Endothelial cell of umbilical vein (primary cell): ENCODE measurements around the gene PMVK. TPM values are rescaled to one million over a fixed set of nuclear protein-coding genes. Genes with fewer than 3 reads are reported as not detected.

ENCODE experiments used
- BruUV-seq: library from RNA; stranded (reverse); fragments of 400-500 nt; replicated peaks from 2 replicates; lab custom pipeline; 2021; lab: Mats Ljungman, UMichigan
- CTCF ChIA-PET: fragments of 300-600, 350-600 bp; sonication (Branson Sonifier 250); formaldehyde crosslinking; loops from one replicate; lab custom pipeline; 2021; ENCODE audit warnings: antibody characterized with exemption, inconsistent platforms; lab: Charles Lee
- POLR2A ChIA-PET: fragments of 300-600, 350-600 bp; sonication (Branson Sonifier 250); formaldehyde crosslinking; loops from one replicate; lab custom pipeline; 2021; ENCODE audit warnings: antibody characterized with exemption, inconsistent platforms; lab: Charles Lee
- DNase-seq: peaks from one replicate; pipeline ENCODE4 v3.0.0-alpha.2; 2011; ENCODE audit warnings: low read depth, low spot score
- FAIRE-seq: peaks from 2 replicates; lab custom pipeline; 2011; peaks lifted over from hg19 to GRCh38; lab: Jason Lieb, UNC
- H2AFZ ChIP-seq: 2 replicates; pipeline ENCODE4 v1.6.0; 2012; ENCODE audit warnings: low read depth, low read length, control low read depth, inconsistent platforms
- H3K27ac ChIP-seq: 2 replicates; pipeline ENCODE4 v1.5.1; 2011; ENCODE audit warnings: low read depth, mild to moderate bottlenecking, control low read depth, low read length, moderate library complexity; ENCODE audit not compliant: insufficient read depth
- H3K27me3 ChIP-seq, 2 experiments: 2 replicates each; pipeline versions ENCODE4 v1.6.0 to v1.6.1; 2011; ENCODE audit warnings: low read length in 2 of 2, mixed read lengths in 1 of 2; ENCODE audit not compliant: control insufficient read depth in 2 of 2, insufficient read depth in 2 of 2
- H3K36me3 ChIP-seq, 2 experiments: 2 replicates in 1 of 2; 3 replicates in 1 of 2; pipeline ENCODE4 v1.5.1; 2011; ENCODE audit warnings: low read length in 2 of 2, mild to moderate bottlenecking in 1 of 2, moderate library complexity in 1 of 2; ENCODE audit not compliant: control insufficient read depth in 2 of 2, insufficient read depth in 2 of 2; ENCODE audit errors: extremely low read depth in 1 of 2
- H3K4me1 ChIP-seq: 3 replicates; pipeline ENCODE4 v1.5.1; 2011; ENCODE audit warnings: mild to moderate bottlenecking, low read length; ENCODE audit not compliant: control insufficient read depth, insufficient read depth; ENCODE audit errors: extremely low read depth
- H3K4me2 ChIP-seq: 2 replicates; pipeline ENCODE4 v1.6.1; 2011; ENCODE audit warnings: low read length, control low read depth, mixed read lengths; ENCODE audit not compliant: insufficient read depth
- H3K4me3 ChIP-seq, 3 experiments: fragments of 200-600 bp in 1 of 3; sonication (generic), shearing (Covaris generic) in 1 of 3; replicated peaks in 1 of 3; 2 replicates each; pipeline ENCODE4 v1.5.1; 2011 to 2016; ENCODE audit warnings: control low read depth in 3 of 3, low read length in 3 of 3, mild to moderate bottlenecking in 2 of 3, inconsistent platforms in 1 of 3, low read depth in 1 of 3, moderate library complexity in 1 of 3; ENCODE audit not compliant: insufficient read depth in 1 of 3
- H3K79me2 ChIP-seq: 2 replicates; pipeline ENCODE4 v1.6.0; 2012; ENCODE audit warnings: low read length, inconsistent platforms; ENCODE audit not compliant: control insufficient read depth, insufficient read depth
- H3K9ac ChIP-seq: replicated peaks from 2 replicates; pipeline ENCODE3; 2011; ENCODE audit warnings: low read length, control low read depth; ENCODE audit not compliant: insufficient read depth; ENCODE audit errors: extremely low read depth
- H3K9me1 ChIP-seq: replicated peaks from 3 replicates; pipeline ENCODE4 v1.6.0; 2011; ENCODE audit warnings: mild to moderate bottlenecking, low read length; ENCODE audit not compliant: control insufficient read depth, insufficient read depth; ENCODE audit errors: extremely low read depth
- H3K9me3 ChIP-seq: replicated peaks from 2 replicates; pipeline ENCODE4 v1.5.1; 2012; ENCODE audit warnings: low read length, inconsistent platforms; ENCODE audit not compliant: control insufficient read depth, insufficient read depth
- H4K20me1 ChIP-seq: replicated peaks from 2 replicates; pipeline ENCODE3; 2011; ENCODE audit warnings: mild to moderate bottlenecking, low read length; ENCODE audit not compliant: control insufficient read depth, insufficient read depth; ENCODE audit errors: extremely low read depth
- EZH2 ChIP-seq: IDR thresholded peaks from 2 replicates; pipeline ENCODE4 v1.6.1; 2012; ENCODE audit warnings: borderline replicate concordance, low read depth, mild to moderate bottlenecking, moderate library complexity, low read length, inconsistent platforms; ENCODE audit not compliant: severe bottlenecking
- FOS ChIP-seq: IDR thresholded peaks from 2 replicates; pipeline ENCODE4 v1.6.1; 2011; ENCODE audit warnings: mild to moderate bottlenecking, low read length, moderate library complexity, borderline replicate concordance; ENCODE audit not compliant: insufficient read depth
- JUN ChIP-seq: IDR thresholded peaks from 2 replicates; pipeline ENCODE4 v1.6.1; 2011; ENCODE audit warnings: borderline replicate concordance, low read depth; ENCODE audit not compliant: insufficient read length, insufficient read depth
- MYC ChIP-seq: IDR thresholded peaks from one replicate; pipeline ENCODE4 v1.6.1; 2011; ENCODE audit warnings: mild to moderate bottlenecking, low read depth, low read length
- POLR2A ChIP-seq: IDR thresholded peaks from 2 replicates; pipeline ENCODE4 v1.6.1; 2012; ENCODE audit warnings: low read depth, mild to moderate bottlenecking, control low read depth, low read length
- POLR2AphosphoS5 ChIP-seq: IDR thresholded peaks from 2 replicates; pipeline ENCODE4 v1.6.1; 2012; ENCODE audit warnings: low read depth, mild to moderate bottlenecking, control low read depth, low read length, moderate library complexity; ENCODE audit not compliant: insufficient read depth
- dilution Hi-C: fragments of 300-500 bp; cut with MboI; formaldehyde crosslinking; loops from one replicate; pipeline ENCODE4 v1.15.0; 2019; ENCODE audit warnings: low sequenced_read_pairs; ENCODE audit not compliant: extremely low pct_ligation_motif_present
- intact Hi-C: fragments of 100-400 bp; cut with micrococcal nuclease; formaldehyde crosslinking; loops from one replicate; pipeline ENCODE4 v1.10.0; 2022
- polyA plus RNA-seq, 4 experiments: library from polyadenylated mRNA; depleted of rRNA in 3 of 4; stranded (reverse) in 3 of 4; unstranded in 1 of 4; fragments of >200 nt; gene quantifications; 2 replicates each; pipeline versions ENCODE4 v1.2.1 to v1.2.3, GENCODE V29; 2011 to 2012; ENCODE audit warnings: missing spikeins in 1 of 4
- total RNA-seq: library from RNA; stranded (reverse); gene quantifications from 2 replicates; pipeline ENCODE4 v1.2.3, GENCODE V29; 2021
- TF ChIP-seq, protein P1 (sequence below): IDR thresholded peaks from 2 replicates; pipeline ENCODE4 v1.6.1; 2011; ENCODE audit not compliant: insufficient read depth, insufficient read length
- TF ChIP-seq, protein P2 (sequence below), 2 donors: IDR thresholded peaks; 1 replicate in 1 of 2; 2 replicates in 1 of 2; pipeline ENCODE4 v1.5.1; 2011; ENCODE audit warnings: low read length in 2 of 2, mild to moderate bottlenecking in 2 of 2, moderate library complexity in 2 of 2, control low read depth in 1 of 2, inconsistent platforms in 1 of 2, low read depth in 1 of 2; ENCODE audit not compliant: insufficient read depth in 1 of 2; ENCODE audit errors: extremely low read depth in 1 of 2

Gene PMVK
- total and polyA plus RNA-seq, 2 donors (not counting 3 experiments of a cell fraction or from before 2014, with no cell fraction given) = 22.6 to 32.7 TPM

DNA sequence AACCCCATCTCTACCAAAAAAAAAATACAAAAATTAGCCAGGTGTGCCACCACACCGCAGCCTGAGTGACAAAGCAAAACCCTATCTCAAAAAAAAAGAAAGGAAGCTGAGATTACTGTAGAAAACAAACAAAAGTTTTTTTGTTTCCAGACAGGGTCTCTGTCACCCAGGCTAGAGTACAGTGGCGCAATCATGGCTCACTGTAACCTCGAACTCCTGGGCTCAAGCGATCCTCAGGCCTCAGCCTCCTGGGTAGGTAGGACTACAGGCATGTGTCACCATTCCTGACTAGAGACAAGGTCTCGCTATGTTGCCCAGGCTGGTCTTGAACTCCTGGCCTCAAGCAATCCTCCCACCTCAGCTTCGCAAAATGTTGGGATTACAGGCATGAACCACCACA, 27.8 kb upstream of the PMVK start:
- intact Hi-C loops = no loop called here
- no peak for FAIRE-seq
- dilution Hi-C loops = no loop called here
- Histone ChIP-seq H3K9ac (no peak overlapping the region), H3K4me2 (no peak overlapping the region), H3K27ac (no peak overlapping the region), H3K27me3 (no peaks in the 10 kb centered on the region), H3K4me1 (peaks cover 55% of the 10 kb centered on the region), H3K4me3 (no peak overlapping the region), H3K36me3 (peaks cover 19 to 39% of the 10 kb centered on the region in 2 experiments), H4K20me1 (no peaks in the 10 kb centered on the region), H3K79me2 (peaks cover 55% of the 10 kb centered on the region), H3K9me3 (no peaks in the 10 kb centered on the region), H3K9me1 (no peaks in the 10 kb centered on the region), H2AFZ (no peak overlapping the region)
- DNase-seq = no peak
- no peak for TF ChIP-seq POLR2A
- no peak for TF ChIP-seq POLR2AphosphoS5
- TF ChIP-seq MYC = no peak
- no peak for TF ChIP-seq EZH2
- no peak for TF ChIP-seq JUN
- TF ChIP-seq, protein P1, sequence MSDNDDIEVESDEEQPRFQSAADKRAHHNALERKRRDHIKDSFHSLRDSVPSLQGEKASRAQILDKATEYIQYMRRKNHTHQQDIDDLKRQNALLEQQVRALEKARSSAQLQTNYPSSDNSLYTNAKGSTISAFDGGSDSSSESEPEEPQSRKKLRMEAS = no peak
- TF ChIP-seq, protein P2, sequence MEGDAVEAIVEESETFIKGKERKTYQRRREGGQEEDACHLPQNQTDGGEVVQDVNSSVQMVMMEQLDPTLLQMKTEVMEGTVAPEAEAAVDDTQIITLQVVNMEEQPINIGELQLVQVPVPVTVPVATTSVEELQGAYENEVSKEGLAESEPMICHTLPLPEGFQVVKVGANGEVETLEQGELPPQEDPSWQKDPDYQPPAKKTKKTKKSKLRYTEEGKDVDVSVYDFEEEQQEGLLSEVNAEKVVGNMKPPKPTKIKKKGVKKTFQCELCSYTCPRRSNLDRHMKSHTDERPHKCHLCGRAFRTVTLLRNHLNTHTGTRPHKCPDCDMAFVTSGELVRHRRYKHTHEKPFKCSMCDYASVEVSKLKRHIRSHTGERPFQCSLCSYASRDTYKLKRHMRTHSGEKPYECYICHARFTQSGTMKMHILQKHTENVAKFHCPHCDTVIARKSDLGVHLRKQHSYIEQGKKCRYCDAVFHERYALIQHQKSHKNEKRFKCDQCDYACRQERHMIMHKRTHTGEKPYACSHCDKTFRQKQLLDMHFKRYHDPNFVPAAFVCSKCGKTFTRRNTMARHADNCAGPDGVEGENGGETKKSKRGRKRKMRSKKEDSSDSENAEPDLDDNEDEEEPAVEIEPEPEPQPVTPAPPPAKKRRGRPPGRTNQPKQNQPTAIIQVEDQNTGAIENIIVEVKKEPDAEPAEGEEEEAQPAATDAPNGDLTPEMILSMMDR (IDR thresholded peaks at IDR 0.05; ENCODE audit: extremely low read depth in 1 of 2, insufficient read depth in 1 of 2, low read depth in 1 of 2, low read length in 2 of 2) = no peak
- no peak for TF ChIP-seq FOS
- CTCF ChIA-PET = interaction anchor here (1.9 to 4.0 kb wide), 2 partner anchors 30 to 53 kb away, joined by 7 to 48 read pairs; partner anchors contain the start of gene LENEP
- BruUV-seq = no TSS peak
- POLR2A ChIA-PET = interaction anchor here (1.9 kb wide), 1 partner anchor 9 kb away, joined by 4 read pairs; the partner anchor contains the start of gene PBXIP1
